DND-41 (cell line): Measurements from ENCODE around the gene YWHAE.

ENCODE experiments used
- ATAC-seq: fragments of 200-7000 bp; cut with Tn5 transposase; 3 replicates; pipeline ENCODE4 v1.9.1; 2021; ENCODE audit warnings: low read depth; ENCODE audit not compliant: insufficient read depth
- DNase-seq: peaks from one replicate; pipeline ENCODE4 v3.0.0-alpha.2; 2020
- H2AFZ ChIP-seq: 2 replicates; pipeline ENCODE4 v1.6.0; 2012; ENCODE audit warnings: low read depth, low read length
- H3K27ac ChIP-seq: 2 replicates; pipeline ENCODE4 v1.5.1; 2012; ENCODE audit warnings: low read length, inconsistent platforms
- H3K27me3 ChIP-seq: fragments of 200-600 bp; sonication (generic); 2 replicates; pipeline ENCODE4 v1.6.0; 2012; ENCODE audit warnings: low read length, mild to moderate bottlenecking, inconsistent platforms; ENCODE audit not compliant: insufficient read depth, poor library complexity
- H3K36me3 ChIP-seq: 2 replicates; pipeline ENCODE4 v1.5.1; 2012; ENCODE audit warnings: low read length, inconsistent platforms; ENCODE audit not compliant: insufficient read depth
- H3K4me1 ChIP-seq: 2 replicates; pipeline ENCODE4 v1.5.1; 2012; ENCODE audit warnings: mild to moderate bottlenecking, low read length; ENCODE audit not compliant: insufficient read depth
- H3K4me2 ChIP-seq: 2 replicates; pipeline ENCODE4 v1.6.0; 2012; ENCODE audit warnings: mild to moderate bottlenecking, moderate library complexity, low read length, inconsistent platforms; ENCODE audit not compliant: insufficient read depth
- H3K4me3 ChIP-seq, 2 experiments: fragments of 200-600 bp in 1 of 2; shearing (Covaris generic) in 1 of 2; 2 replicates each; pipeline ENCODE4 v1.5.1; 2012 to 2016; ENCODE audit warnings: inconsistent platforms in 2 of 2, low read length in 2 of 2, mild to moderate bottlenecking in 2 of 2, low read depth in 1 of 2, moderate library complexity in 1 of 2
- H3K79me2 ChIP-seq: 2 replicates; pipeline ENCODE4 v1.6.0; 2012; ENCODE audit warnings: low read length, inconsistent platforms; ENCODE audit not compliant: insufficient read depth
- H3K9ac ChIP-seq: 2 replicates; pipeline ENCODE4 v1.6.0; 2012; ENCODE audit warnings: low read depth, mild to moderate bottlenecking, inconsistent platforms, low read length, moderate library complexity
- H3K9me3 ChIP-seq: 2 replicates; pipeline ENCODE4 v1.5.1; 2012; ENCODE audit warnings: low read length, moderate library complexity, mild to moderate bottlenecking, inconsistent platforms; ENCODE audit not compliant: insufficient read depth, severe bottlenecking
- H4K20me1 ChIP-seq: 2 replicates; pipeline ENCODE4 v1.6.0; 2012; ENCODE audit warnings: low read length; ENCODE audit not compliant: insufficient read depth
- EZH2 ChIP-seq: IDR thresholded peaks from 3 replicates; pipeline ENCODE4 v1.6.1; 2012; ENCODE audit warnings: borderline replicate concordance, low read depth, mild to moderate bottlenecking, moderate library complexity, low read length, inconsistent platforms; ENCODE audit not compliant: severe bottlenecking
- TF ChIP-seq, protein P1 (sequence below): IDR thresholded peaks from 2 replicates; pipeline ENCODE4 v1.5.1; 2012; ENCODE audit warnings: borderline replicate concordance, low read length, moderate library complexity, mild to moderate bottlenecking; ENCODE audit not compliant: poor library complexity, severe bottlenecking; ENCODE audit errors: extremely low read depth

Gene YWHAE

DNA sequence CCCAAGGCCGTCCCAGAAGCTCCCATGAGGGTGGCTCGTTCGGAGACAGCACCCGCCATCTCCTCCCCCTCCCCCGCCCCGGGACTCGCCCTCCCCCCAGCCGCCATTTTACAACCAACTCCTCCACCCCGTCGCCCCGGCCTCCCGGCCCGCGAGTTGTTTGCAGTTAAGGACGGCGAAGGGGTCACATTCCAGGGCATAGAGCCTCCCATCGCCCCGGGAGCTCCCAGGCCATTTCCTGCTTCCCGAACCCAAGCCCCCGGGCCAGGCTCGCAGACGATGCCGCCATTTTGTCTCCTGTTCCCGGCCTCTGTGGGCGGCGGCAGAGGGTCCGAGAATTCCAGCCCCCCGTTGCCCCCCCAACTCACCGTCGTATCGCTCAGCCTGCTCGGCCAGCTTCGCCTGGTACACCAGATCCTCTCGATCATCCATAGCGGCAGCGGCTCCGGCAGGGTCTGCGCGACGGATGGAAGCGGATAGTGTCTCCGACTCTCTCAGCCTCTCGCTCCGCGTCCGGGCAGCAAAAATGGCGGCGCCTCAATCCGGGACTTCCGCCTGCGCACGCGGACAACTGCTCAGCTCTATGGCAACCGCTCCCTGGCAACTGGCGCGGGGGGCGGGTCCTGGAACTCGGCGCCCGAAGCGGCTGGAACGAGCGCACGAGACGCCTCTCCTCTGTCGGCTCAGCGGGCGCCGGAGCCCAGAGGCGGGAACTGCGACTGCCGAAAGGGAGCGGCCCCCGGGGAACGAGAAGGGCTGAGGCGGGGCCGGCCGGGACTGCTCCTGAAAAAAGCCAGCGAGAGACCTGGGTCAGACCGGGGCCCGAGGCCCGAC, at the start of gene YWHAE:
Gene YWHAE, minus strand, starts transcription at position 544 of the 834 bp plus-strand sequence. Its CDS starts 112 bp downstream, at position 432.
- ATAC-seq, result peak; percentile 95
- H3K79me2 ChIP-seq, result peaks cover 51% of the 10 kb centered on the region
- H2AFZ ChIP-seq, result peak within 1 kb of the TSS; percentile 99

DNA sequence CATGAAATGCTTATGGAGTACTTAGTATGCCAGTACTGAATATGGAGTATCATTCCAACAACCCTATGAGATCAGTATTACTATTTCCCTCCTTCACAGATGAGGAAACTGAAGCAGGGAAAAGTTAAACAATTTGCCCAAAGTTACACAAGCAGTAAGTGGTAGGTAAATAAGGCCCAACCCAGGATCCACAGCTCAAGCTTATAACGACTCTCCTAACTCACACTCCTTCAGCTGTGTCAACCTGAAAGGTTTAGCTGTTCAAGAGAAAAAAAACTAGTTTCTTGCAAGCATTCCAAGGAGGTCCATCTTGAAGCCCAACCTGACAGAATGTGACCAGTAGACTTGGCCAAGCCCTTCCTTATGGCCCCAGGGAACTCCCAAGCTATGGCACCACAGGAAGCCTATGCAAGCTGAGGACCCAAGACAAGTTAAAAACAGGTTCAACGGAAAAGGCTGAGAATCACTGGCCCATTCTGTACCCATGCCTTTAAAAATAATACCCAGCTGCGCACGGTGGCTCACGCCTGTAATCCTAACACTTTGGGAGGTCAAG, 49.5 kb upstream of the YWHAE start:
- Histone ChIP-seq H3K4me2 (no peak overlapping the region), H4K20me1 (peaks cover 61% of the 10 kb centered on the region), H3K9me3 (no peaks in the 10 kb centered on the region), H3K79me2 (peaks cover 98% of the 10 kb centered on the region), H3K27ac (no peak overlapping the region), H2AFZ (no peak overlapping the region), H3K4me3 (no peak overlapping the region), H3K9ac (no peak overlapping the region), H3K4me1 (peaks cover 20% of the 10 kb centered on the region), H3K36me3 (peaks cover 35% of the 10 kb centered on the region), H3K27me3 (no peaks in the 10 kb centered on the region)
- DNase-seq (no peak), ATAC-seq (no peak)
- TF ChIP-seq, protein P1, sequence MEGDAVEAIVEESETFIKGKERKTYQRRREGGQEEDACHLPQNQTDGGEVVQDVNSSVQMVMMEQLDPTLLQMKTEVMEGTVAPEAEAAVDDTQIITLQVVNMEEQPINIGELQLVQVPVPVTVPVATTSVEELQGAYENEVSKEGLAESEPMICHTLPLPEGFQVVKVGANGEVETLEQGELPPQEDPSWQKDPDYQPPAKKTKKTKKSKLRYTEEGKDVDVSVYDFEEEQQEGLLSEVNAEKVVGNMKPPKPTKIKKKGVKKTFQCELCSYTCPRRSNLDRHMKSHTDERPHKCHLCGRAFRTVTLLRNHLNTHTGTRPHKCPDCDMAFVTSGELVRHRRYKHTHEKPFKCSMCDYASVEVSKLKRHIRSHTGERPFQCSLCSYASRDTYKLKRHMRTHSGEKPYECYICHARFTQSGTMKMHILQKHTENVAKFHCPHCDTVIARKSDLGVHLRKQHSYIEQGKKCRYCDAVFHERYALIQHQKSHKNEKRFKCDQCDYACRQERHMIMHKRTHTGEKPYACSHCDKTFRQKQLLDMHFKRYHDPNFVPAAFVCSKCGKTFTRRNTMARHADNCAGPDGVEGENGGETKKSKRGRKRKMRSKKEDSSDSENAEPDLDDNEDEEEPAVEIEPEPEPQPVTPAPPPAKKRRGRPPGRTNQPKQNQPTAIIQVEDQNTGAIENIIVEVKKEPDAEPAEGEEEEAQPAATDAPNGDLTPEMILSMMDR, result no peak
- no peak for TF ChIP-seq EZH2

More for the DNA sequence above, at the start of gene YWHAE:
- Histone ChIP-seq H3K27me3 (no peaks in the 10 kb centered on the region), H3K9ac (peak within 1 kb of the TSS; percentile 97), H3K4me2 (peak within 1 kb of the TSS; percentile 95), H3K9me3 (no peaks in the 10 kb centered on the region), H3K4me3 (peak within 1 kb of the TSS; percentile 86 to 99), H3K36me3 (peaks cover 45% of the 10 kb centered on the region), H3K27ac (peak within 1 kb of the TSS; percentile 100), H3K4me1 (peaks cover 40% of the 10 kb centered on the region), H4K20me1 (peaks cover 45% of the 10 kb centered on the region)
- DNase-seq, result peak; percentile 98
- TF ChIP-seq, protein P1, result peak; percentile 1
- TF ChIP-seq EZH2, result no peak

DNA sequence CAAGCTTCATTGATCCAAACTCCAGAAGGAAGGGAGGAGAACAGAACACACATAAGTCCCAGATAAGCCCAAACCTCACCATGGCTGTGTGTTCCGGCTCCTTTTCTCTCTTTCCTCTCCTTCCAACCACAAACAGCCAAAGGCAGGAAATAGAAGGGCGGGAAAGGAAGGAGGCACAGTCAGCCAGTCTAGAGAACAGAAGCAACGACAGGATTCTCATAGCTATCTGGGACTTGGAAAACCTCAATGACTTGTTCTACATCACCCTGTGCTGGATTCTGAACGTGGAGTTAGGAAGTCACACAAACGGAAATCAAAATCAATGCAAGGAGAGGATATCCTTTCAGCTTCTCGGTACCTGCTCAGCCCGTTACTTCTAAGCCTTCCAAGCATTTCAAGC, 47.0 kb upstream of the YWHAE start:
- H3K4me1 ChIP-seq, result no peaks in the 10 kb centered on the region
- no peak overlapping the region for H2AFZ ChIP-seq
- no peak overlapping the region for H3K4me3 ChIP-seq
- no peak overlapping the region for H3K9ac ChIP-seq
- no peak overlapping the region for H3K27ac ChIP-seq
- H3K9me3 ChIP-seq, result no peaks in the 10 kb centered on the region
- peaks cover 95% of the 10 kb centered on the region for H3K79me2 ChIP-seq
- peaks cover 52% of the 10 kb centered on the region for H4K20me1 ChIP-seq
- TF ChIP-seq, protein P1, result no peak
- no peak for TF ChIP-seq EZH2
- H3K4me2 ChIP-seq, result no peak overlapping the region
- no peaks in the 10 kb centered on the region for H3K27me3 ChIP-seq
- DNase-seq (no peak), ATAC-seq (no peak)
- peaks cover 34% of the 10 kb centered on the region for H3K36me3 ChIP-seq
